ENCODE results near the gene STEAP1. TPM values are rescaled to one million over a fixed set of nuclear protein-coding genes. Genes with fewer than 3 reads are reported as not detected.

STEAP1 gene
- total RNA-seq, 1 experiment from 2014 or later, result 17.3 TPM

GRCh38 chr7:90211391-90212148 is 57.3 kb downstream of the STEAP1 start, which contains the start of gene STEAP2:
TSS of gene STEAP2 (plus strand) at chr7:90211740. CDS start at chr7:90225083, 13,343 bp downstream.
- DNase-seq (ENCODE audit: low read depth), result peak; percentile 92

GRCh38 chr7:90212149-90212495 is 57.9 kb downstream of the STEAP1 start:
- no peak for DNase-seq (ENCODE audit: low read depth)

- DNase-seq (ENCODE audit: low read depth), result no peak
Measured at GRCh38 chr7:90213521-90213920, 59.3 kb downstream of the STEAP1 start.

Other genes with a start within 250 kb of the STEAP1 start
- 3.8 and 6.2 TPM in 2 replicates for gene STEAP2, start 57.3 kb downstream of the STEAP1 start, total RNA-seq (2014; rRNA removed; shearing (Covaris generic))
- gene CFAP69, start 90.7 kb downstream of the STEAP1 start, total RNA-seq (2014; rRNA removed; shearing (Covaris generic)), result 1.6 and 3.2 TPM in 2 replicates
- gene FAM237B, start 166.8 kb downstream of the STEAP1 start, total RNA-seq (2014; rRNA removed; shearing (Covaris generic)), result not detected in 2 replicates
- gene GTPBP10, start 192.2 kb downstream of the STEAP1 start, total RNA-seq (2014; rRNA removed; shearing (Covaris generic)), result 30.5 and 33.8 TPM in 2 replicates
- 37.6 and 72.8 TPM in 2 replicates for gene CLDN12, start 249.0 kb downstream of the STEAP1 start, total RNA-seq (2014; rRNA removed; shearing (Covaris generic))

All from M059J (cell line).